HG02588 (cell line): ENCODE data around the gene DFFB.

Source experiments
- ATAC-seq: cut with Tn5 transposase; IDR thresholded peaks from one replicate; pipeline ENCODE4 v1.9.1; 2021; ENCODE audit warnings: mild to moderate bottlenecking, moderate library complexity; ENCODE audit not compliant: unreplicated experiment

DFFB gene

DNA sequence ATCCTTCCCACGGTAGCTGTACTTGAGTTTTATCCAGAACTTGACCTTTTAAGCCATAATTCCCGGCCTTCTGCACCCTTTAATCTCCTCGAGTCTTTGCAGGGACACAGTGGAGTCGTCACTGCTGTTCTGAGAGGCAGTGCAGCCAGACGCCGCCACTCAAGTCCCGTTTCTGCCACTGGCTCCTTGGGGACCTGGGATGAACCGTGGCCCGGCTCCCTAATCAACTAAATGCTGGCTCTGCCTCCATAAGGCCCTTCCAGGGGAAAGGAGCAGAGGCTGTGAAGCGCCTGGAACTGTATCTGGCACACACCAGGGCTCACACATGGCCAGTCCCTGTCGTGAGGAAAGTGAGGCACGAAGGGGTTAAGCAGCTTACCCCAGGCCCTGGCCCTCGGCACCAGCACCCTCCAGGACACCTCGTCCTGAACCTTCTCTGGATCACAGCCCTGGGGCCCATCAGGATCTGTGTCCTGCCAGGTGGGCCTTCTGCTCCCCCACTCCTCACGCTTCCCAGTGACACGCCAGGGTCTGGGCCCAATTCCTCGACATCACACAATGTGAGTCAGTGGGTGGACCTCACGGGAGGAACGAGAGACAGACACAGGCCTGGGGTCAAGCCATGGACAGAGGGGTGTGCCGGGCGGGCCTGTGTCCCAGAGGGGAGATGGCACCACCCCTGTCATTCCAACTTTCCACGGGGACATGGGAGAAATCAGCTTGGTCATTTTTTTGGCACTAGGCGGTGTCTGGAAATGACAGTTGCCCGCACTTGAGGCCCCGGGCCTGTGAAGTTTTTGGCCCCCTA, 66.3 kb downstream of the DFFB start:
- no peak for ATAC-seq

DNA sequence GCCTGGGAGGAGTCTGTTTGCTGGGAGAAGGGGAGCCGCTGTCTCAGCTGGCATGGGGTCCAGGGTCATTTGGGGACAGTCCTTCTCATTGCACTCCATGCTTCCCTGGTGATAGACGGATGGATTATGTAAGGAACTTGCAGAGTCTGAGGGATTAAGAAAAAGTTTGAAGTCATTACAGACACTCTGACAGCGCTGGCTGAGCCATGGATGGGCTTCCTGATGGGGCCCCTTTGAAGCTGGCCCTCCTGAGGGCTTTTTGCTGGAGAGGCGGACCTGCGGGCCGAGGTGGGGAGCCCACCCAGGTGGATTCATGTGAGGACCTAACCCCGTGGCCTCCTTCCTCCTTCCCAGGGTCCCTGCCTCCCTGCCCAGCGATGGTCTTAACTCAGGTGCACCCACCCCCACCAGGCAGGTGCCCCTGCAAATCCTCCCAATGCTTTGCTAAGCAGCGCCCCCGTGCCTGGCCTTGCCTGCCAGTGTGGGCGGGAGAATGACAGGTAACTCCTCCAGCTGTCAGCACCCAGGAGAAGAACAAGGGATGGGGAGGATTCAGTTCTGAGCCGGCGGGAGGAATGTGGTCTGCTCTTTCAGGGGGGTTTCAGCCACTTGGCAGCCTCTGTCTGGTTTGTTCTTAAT, 67.0 kb downstream of the DFFB start:
- no peak for ATAC-seq

DNA sequence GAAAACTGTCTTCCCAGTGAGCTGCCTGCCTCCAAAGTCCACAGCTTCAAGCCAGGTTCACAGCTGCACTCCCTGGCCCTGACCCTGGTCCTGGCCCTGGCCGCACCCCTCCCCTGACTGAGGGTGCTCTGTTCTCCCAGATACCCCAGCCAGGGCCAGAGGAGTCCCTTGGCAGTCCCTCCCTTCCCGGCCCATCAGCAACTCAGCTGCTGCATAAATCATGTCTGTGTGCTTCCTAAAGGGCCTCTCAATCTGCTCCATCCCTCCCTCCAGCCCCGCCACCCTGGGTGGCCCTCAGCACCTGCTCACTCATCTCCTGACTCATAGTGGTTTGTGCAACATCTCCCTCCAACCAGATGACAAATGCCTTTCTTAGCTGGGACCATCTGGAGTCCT, 67.5 kb downstream of the DFFB start:
- ATAC-seq, result no peak

DNA sequence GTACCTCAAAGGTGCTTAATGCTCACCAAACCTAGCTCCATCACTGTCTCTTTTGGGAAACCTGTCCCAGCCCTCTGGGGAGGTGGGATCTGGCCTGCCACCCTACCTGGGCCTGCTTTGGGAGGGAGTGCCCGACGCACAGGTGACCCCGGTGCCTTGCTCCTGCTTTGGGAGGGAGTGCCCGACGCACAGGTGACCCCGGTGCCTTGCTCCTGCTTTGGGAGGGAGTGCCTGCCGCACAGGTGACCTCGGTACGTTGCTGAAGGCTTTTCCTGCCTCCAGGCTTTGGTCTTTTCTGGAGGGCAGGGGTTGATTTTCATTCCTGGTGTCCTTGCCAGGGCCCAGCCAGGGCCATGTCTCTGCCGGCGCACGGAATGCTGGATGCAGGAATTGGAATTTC, 68.0 kb downstream of the DFFB start:
- ATAC-seq, result no peak

DNA sequence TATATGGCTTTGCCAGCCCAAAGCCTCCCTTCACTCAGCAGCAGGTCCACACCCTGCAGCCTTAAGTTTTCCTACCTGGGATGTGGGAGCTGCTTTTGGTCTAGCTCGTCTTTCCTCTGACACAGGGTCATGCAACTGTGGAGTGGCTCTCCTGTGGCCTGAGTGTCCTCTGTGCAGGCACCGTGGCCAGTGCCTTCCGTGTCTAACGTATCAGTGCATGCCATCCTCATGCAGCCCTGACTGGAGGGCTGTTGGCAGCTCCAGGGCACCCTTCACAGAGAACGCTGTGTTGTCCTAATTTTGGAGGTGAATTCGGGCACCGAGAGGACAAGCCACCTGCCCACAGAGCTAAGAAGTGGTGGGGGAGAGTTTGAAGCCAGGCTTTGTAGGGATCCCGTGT, 68.5 kb downstream of the DFFB start:
- no peak for ATAC-seq

DNA sequence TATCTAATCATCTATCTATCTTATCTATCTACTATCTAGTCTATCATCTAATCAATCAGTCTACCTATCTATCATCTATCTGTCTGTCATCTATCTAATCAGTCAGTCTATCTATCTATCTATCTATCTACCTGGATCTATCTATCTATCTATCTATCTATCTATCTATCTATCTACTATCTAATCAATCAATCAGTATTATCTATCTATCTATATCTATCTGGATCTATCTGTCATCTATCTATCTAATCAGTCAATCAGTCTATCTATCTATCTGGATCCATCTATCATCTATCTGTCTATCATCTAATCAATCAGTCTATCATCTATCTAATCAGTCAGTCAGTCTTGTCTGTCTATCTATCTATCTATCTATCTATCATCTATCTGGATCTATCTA, 69.7 kb downstream of the DFFB start:
- ATAC-seq, result no peak

DNA sequence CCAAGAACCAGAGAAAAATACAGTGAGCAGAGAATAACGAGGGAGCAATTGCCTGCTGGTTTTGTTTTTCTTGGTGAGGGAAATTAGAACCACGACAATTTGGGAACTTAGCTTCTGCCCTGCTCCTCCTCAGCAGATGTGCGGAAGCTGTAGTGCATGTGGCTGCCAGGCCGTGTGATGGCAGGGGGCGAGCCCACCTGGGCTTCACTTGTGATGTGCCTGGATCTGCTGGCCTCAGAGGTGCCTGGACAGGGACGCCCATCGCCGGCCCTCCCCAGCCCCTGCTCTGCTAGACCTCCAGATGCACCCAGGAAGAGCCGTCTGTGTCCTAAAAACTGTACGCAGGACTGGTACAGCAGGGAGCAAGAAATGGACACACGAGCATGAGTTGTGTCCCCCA, 71.3 kb downstream of the DFFB start:
- ATAC-seq, result no peak

DNA sequence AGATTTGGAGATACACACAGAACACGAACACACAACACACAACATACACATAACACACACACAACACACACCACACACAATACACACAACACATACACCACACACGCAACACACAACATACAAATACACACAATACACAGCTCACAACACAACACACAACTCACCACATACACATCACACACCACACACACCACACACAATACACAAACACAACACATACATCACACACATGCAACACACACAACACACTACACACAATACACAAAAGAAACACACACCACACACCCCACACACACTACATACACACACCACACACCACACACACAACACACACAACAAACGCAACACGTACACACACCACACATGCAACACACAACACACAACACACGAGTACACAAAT, 71.8 kb downstream of the DFFB start:
- ATAC-seq, result no peak

DNA sequence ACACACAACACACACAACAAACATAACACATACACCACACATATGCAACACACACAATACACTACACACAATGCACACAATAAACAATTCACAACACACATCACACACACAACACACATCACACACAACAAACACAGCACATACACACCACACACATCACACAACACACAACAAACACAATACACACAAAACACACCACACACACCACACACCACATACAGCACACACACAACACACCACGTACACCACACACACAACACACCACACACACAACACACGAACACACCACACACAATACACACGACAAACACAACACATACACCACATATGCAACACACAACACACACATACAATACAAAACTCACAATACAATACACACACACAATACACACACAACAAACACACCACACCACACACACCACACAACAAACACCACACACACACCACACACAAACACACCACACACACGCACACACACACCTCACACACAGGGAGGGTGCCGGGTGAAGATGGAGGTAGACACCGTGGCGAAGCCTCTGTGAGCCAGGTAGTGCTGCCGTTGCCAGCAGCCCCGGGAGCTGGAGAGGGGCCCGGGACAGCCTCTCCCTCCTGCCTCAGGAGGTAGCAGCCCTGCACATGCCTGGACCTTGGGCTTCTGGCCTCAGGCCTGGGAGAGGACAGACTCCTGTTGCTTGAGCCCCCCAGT, 73.2 kb downstream of the DFFB start:
- no peak for ATAC-seq

DNA sequence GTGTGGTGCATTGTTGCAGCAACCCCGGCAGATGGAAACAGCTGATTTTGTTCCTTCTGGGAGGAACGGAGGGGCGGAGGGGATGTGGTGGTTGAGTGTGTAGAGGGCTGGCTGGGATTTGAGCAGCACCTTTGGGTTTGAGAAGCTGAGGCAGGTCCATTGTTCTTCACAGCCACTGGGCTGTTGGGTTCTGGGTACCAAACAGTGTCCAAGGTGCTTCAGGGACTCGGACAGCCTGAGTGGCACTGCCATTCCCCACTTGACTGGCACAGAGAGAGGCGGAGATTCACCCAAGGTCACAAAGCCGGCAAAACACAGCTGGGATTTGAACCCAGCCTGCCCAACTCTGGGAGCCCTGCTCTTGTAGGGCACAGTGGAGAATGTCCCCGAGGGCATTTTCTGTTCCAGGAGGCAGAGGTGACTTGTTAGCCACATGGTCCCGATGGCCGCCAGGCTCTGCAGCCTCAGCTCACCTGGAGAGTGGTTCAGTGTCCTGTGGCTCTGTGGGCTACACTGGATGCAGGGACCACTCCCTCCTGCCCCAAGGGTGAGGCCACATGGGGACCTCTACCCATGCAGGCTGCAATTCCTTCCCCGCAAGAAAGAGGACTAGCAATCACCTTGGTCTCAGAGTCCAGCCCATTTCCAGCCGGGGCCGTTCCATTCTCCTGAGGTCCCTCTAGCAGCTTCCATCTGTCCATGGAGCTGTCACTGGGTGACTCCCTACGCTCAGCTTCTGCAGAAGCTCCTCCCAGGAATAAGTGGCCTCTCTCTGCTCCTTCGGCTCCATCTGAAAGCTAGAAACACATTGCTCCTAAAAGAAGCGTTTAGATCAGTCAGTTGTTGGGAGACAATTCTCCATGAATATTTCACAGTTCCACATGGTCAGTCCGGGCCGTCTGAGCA, 74.0 kb downstream of the DFFB start:
- no peak for ATAC-seq

DNA sequence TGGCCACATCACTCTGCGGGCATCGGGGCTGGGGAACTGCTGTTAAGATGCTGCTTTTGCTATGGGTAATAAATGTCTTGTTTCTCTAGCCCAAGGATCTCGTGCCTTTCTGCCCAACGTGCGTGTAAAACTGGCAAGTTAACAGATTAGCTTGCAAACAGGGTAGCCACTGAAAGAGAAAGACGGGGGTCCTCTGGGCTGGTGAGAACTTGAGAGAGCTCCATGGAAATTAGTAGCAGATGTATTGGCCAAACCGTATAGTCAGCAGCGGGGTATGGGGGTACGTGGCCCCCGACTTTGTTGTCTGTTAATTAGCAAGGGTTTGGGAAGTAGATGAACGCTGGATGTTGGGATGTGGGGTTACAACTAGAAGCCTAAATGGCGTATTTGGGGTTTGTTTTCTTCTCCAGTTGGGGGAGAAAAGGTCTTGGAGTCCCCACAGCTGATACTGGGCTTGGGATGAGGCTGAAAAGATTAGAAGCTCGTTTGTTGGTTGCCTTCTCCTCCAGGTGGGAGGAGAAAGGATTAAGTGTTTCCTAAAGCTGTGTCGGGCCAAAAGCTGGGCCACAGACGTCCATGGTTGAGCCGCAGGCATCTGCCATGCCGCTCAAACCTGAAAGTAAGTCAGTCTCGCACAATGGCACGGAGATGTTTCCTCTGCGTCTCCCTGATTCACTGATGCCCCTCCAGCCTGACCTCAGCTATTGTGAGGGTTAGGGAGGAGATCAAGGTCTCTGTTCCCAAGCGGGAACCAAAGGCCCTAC, 75.1 kb downstream of the DFFB start:
- ATAC-seq, result no peak
